ENCODE results near the gene NFAM1. TPM values are rescaled to one million over a fixed set of nuclear protein-coding genes. Genes with fewer than 3 reads are reported as not detected.

Gene NFAM1
- total and polyA plus RNA-seq, 2 of the 13 experiments (the other 11 are each of a cell fraction or from before 2014, with no cell fraction given), result 0.03 TPM; not detected in 1

DNA sequence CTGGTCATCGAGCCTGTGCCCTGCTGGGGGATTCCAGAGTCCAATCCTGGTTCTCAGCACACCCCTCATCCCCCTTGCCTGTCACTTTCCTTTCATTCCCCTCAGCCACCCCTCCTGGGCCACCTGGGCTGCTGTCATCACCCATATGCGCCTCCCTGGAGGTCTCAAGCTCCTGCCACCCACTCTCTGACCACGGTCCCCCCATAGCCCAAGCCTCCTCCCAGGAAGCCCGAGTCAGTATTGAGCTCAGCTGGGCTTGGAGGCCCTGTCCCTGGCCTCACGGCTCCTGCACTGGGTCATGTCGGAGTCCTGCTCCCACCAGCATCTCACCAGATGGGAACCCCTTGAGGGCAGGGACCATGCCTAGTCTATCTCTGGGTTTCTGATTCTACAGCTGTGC is 44.6 kb downstream of the NFAM1 start (continued):
- no peak for TF ChIP-seq EEA1 (CRISPR knock-in tag; IDR thresholded peaks at IDR 0.05; ENCODE audit: borderline replicate concordance)

- ChIA-PET CTCF (ENCODE audit: low intra/inter-chr PET ratio, low total read pairs) (no interaction called here), POLR2A (no interaction called here)
- H3K9me3 ChIP-seq (ENCODE audit: low read length), result no peaks in the 10 kb centered on the region
- H3K4me3 ChIP-seq (replicated peaks in 1 of 3; ENCODE audit: insufficient read depth in 1 of 3, low read depth in 2 of 3, low read length in 3 of 3), result no peak overlapping the region
- FAIRE-seq (no peak), DNase-seq (ENCODE audit: low spot score) (no peak), ATAC-seq (no peak)
- no peaks in the 10 kb centered on the region for H3K36me3 ChIP-seq (replicated peaks in 1 of 2; ENCODE audit: control insufficient read depth in 1 of 2, insufficient read depth in 2 of 2, low read length in 2 of 2)
- no TSS peak for BruUV-seq (replicated peaks)
- no peak overlapping the region for H3K4me2 ChIP-seq (ENCODE audit: low read depth, low read length)
- H3K4me1 ChIP-seq (ENCODE audit: insufficient read depth, low read length), result no peaks in the 10 kb centered on the region; the same call in 1 of the 2 replicates
- in situ Hi-C loops (cut with HindIII; ENCODE audit: extremely low pct_ligation_motif_present, low pct_unique_long_range_greater_than_20kb), result no loop called here
- H4K20me1 ChIP-seq (ENCODE audit: insufficient read depth, low read length), result no peaks in the 10 kb centered on the region
- no peak overlapping the region for H2AFZ ChIP-seq (ENCODE audit: low read length)
- TF ChIP-seq ZNF570 (CRISPR knock-in tag; IDR thresholded peaks at IDR 0.05; ENCODE audit: borderline replicate concordance), result no peak
- TF ChIP-seq MIER3 (CRISPR knock-in tag; IDR thresholded peaks at IDR 0.05; ENCODE audit: borderline replicate concordance), result no peak
- TF ChIP-seq CSRNP1 (CRISPR knock-in tag; IDR thresholded peaks at IDR 0.05), result no peak
- TF ChIP-seq PAX8 (CRISPR knock-in tag; IDR thresholded peaks at IDR 0.05; ENCODE audit: borderline replicate concordance), result no peak
- no peak for TF ChIP-seq RORA (CRISPR knock-in tag; IDR thresholded peaks at IDR 0.05)
- TF ChIP-seq ZNF646 (CRISPR knock-in tag; IDR thresholded peaks at IDR 0.05), result no peak
- WGBS (ENCODE audit: low lambda C conversion rate), result 66% methylated on average over 5 of the region's 8 CpGs
- no peaks in the 10 kb centered on the region for H3K79me2 ChIP-seq (ENCODE audit: insufficient read depth, low read length)
- H3K9ac ChIP-seq (ENCODE audit: insufficient read depth, low read depth, low read length), result no peak overlapping the region
- peaks cover 4 to 14% of the 10 kb centered on the region in 2 experiments; a peak in 4 of 5 replicates for H3K27me3 ChIP-seq (ENCODE audit: control insufficient read depth in 1 of 2, insufficient read depth in 2 of 2, low read length in 2 of 2)
- intact Hi-C loops (cut with micrococcal nuclease; ENCODE audit: unreplicated experiment), result no loop called here
- H3K27ac ChIP-seq (ENCODE audit: extremely low read length, insufficient read depth, low read length), result no peak overlapping the region
These were observed 46.5 kb downstream of the NFAM1 start for GRCh38 chr22:42385696-42386095.
